D721Med (cell line): ENCODE measurements around the gene SLC38A3.

Experiments used
- DNase-seq: peaks from one replicate; pipeline ENCODE4 v3.0.0; 2011; ENCODE audit warnings: low spot score; ENCODE audit not compliant: insufficient read length
- FAIRE-seq: peaks from 2 replicates; lab custom pipeline; 2011; peaks lifted over from hg19 to GRCh38; lab: Jason Lieb, UNC
- TF ChIP-seq, protein P1 (sequence below): IDR thresholded peaks from 2 replicates; pipeline ENCODE4 v1.5.1; 2012; ENCODE audit warnings: mild to moderate bottlenecking, control low read depth; ENCODE audit not compliant: insufficient read depth; ENCODE audit errors: missing control alignments

Gene SLC38A3

DNA sequence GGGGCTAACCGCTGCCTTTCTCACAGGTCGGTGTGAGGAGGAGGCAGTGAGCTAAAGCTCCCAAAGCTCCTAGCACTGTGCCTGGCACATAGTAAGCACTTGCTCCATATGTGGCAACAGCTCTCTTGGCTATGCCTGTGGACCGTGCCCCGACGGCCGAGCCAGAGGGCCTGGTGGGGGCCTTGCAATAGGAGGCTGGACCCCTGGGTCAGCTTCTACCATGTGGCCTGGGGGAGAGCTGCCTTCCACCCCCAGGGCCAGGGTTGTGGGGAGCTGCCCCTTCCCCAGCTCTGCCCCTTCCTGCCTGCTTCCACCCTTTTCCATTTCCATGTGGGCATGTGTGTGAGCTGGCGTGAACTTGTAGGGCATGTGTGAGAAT, 30.6 kb upstream of the SLC38A3 start:
- no peak for DNase-seq
- FAIRE-seq: no peak
- TF ChIP-seq, protein P1, sequence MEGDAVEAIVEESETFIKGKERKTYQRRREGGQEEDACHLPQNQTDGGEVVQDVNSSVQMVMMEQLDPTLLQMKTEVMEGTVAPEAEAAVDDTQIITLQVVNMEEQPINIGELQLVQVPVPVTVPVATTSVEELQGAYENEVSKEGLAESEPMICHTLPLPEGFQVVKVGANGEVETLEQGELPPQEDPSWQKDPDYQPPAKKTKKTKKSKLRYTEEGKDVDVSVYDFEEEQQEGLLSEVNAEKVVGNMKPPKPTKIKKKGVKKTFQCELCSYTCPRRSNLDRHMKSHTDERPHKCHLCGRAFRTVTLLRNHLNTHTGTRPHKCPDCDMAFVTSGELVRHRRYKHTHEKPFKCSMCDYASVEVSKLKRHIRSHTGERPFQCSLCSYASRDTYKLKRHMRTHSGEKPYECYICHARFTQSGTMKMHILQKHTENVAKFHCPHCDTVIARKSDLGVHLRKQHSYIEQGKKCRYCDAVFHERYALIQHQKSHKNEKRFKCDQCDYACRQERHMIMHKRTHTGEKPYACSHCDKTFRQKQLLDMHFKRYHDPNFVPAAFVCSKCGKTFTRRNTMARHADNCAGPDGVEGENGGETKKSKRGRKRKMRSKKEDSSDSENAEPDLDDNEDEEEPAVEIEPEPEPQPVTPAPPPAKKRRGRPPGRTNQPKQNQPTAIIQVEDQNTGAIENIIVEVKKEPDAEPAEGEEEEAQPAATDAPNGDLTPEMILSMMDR: no peak

DNA sequence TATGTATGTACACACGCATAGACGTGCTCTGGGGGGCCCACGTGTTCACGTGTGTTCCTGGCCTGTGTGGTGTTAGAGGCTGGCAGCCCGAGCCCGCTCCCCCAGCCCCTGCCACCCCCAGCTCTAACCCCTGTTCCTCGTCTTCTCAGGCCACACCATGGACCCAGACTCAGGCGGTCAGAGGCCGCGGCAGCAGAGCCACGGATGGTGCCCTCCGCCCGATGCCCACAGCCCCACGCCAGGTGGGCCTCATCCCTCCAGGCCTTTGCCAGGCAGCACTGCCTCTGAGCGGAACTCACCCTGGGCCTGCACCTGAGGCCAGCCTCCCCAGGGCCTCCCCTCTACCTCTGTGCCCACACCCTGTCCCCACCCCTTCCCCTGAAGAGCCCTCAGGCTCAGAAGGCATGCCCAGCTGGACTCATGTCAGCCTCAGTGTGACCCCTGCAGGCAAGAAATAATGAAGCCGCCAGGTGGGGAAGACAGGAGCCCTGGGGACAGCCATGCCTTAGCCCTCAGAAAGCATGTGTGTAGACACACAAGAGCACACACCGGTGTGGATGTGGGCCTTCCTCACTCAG, 30.0 kb upstream of the SLC38A3 start:
- no peak for FAIRE-seq

DNA sequence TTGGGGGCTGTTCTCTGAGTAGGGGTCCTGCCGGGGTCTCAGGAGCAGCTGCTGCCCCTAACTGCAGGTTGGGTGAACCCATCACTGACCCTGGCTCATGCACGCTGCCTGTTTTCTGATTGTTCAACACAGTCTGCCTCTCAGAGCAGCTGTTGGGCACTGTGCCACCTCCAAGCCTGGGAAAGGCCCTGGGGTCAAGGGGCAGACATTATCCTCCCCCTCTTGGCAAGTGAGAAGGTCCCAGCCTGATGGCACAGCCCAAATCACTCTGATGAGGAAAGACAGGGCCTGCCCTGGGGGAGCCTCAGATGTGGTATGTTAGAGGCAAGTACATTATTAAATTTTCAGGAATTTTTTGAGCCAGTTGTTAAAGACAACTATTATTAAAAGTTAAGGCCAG, 27.7 kb upstream of the SLC38A3 start:
- FAIRE-seq: no peak
- TF ChIP-seq, protein P1: no peak
- DNase-seq: no peak

More for the DNA sequence above, 30.0 kb upstream of the SLC38A3 start:
- TF ChIP-seq, protein P1: no peak
- no peak for DNase-seq

DNA sequence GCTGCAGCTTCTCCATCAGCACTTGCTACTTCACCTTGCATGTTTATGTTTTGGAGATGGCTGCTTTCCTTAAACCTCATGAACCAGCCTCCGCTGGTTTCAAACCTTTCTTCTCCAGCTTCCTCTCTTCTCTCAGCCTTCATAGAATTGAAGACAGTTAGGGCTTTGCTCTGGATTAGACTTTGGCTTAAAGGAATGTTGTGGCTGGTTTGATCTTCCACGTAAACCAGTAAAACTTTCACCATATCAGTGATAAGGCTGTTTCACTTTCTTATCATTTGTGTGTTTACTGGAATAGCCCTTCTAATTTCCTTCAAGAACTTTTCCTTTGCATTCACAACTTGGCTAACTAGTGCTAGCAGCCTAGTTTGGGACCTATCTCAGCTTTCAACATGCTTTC, 25.4 kb upstream of the SLC38A3 start:
- FAIRE-seq (peak; percentile 75), DNase-seq (no peak)

DNA sequence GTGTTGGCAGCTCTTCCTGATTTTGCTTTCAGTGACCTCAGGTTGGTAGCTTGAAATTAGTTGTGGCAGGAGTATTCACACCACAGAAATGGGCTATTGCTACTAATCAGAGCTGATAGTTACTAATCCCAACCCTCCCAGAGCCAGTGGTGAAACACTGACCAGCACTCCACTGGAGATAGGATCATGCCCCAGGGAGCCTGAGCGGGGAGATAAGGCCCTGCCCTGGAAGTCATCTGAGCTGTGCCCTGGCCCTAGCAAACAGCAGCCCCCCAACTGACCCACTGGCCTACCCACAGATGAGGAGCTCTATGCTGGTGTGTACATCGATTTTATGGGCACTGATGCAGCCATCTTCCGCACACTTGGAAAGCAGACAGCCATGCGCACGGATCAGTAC, 23.1 kb upstream of the SLC38A3 start:
- DNase-seq: no peak
- FAIRE-seq: no peak
- TF ChIP-seq, protein P1: no peak

More for the DNA sequence above, 25.4 kb upstream of the SLC38A3 start:
- TF ChIP-seq, protein P1: no peak

DNA sequence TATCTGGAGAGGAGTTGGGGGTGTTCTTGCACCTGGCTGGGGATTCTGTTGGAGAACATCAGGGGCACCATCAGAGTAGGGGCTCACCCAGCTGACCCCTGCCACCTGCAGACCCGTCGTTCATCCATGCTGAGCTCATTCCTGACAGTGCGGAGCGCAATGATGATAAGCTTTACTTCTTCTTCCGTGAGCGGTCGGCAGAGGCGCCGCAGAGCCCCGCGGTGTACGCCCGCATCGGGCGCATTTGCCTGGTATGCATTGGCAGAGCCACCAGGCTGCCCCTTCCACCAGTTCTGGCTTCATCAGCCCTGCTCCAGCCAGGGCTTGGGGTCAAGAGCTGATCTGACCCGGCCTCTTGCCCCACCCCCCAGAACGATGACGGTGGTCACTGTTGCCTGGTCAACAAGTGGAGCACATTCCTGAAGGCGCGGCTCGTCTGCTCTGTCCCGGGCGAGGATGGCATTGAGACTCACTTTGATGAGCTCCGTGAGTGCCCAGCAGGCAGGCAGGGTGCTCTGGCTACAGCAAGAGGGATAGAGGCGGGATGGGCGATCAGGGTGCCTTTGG, 22.5 kb upstream of the SLC38A3 start:
- FAIRE-seq (no peak), DNase-seq (no peak)
- TF ChIP-seq, protein P1: no peak

DNA sequence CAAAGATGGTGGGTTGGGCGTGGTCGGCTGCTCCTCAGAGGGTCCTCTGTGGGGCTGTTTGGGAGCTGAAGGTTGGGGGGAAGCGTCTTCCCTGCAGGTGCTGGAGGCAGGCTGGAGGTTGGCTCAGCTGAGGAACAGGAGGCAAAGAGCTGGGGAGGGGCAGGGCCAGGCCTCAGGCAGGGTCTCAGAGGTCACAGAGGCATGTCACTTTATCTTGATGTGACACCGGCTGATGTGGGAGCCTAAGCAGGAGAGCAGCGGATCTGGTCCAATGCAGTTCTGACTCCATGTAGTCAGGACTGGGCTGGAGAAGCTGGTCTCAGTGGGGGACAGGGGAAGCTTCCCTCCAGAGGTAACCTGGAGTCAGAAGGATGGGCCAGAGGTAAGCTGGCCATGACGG, 21.3 kb upstream of the SLC38A3 start:
- FAIRE-seq: no peak
- no peak for DNase-seq
- TF ChIP-seq, protein P1: no peak
